ENCODE measurements around the gene WWOX.

Gene WWOX

GRCh38 chr16:78275420-78275819, 176.0 kb downstream of the WWOX start:
- no peak for DNase-seq (ENCODE audit: low read depth)

GRCh38 chr16:78277321-78278055, 178.0 kb downstream of the WWOX start:
- DNase-seq (ENCODE audit: low read depth), result no peak

GRCh38 chr16:78278056-78278450, 178.6 kb downstream of the WWOX start:
- DNase-seq (ENCODE audit: low read depth), result no peak

- no peak for DNase-seq (ENCODE audit: low read depth)
Observed at GRCh38 chr16:78281115-78281514, 181.7 kb downstream of the WWOX start.

GRCh38 chr16:78283548-78284251, 184.2 kb downstream of the WWOX start:
- DNase-seq (ENCODE audit: low read depth), result no peak

GRCh38 chr16:78284326-78284725, 184.9 kb downstream of the WWOX start:
- no peak for DNase-seq (ENCODE audit: low read depth)

GRCh38 chr16:78284957-78285434, 185.5 kb downstream of the WWOX start:
- no peak for DNase-seq (ENCODE audit: low read depth)

- DNase-seq (ENCODE audit: low read depth), result no peak
Observed at GRCh38 chr16:78285437-78285922, 186.0 kb downstream of the WWOX start.

GRCh38 chr16:78286065-78286464, 186.6 kb downstream of the WWOX start:
- no peak for DNase-seq (ENCODE audit: low read depth)

GRCh38 chr16:78288888-78289287, 189.4 kb downstream of the WWOX start:
- DNase-seq (ENCODE audit: low read depth), result no peak

- no peak for DNase-seq (ENCODE audit: low read depth)
Observed at GRCh38 chr16:78289373-78289772, 189.9 kb downstream of the WWOX start.

GRCh38 chr16:78289844-78290277, 190.4 kb downstream of the WWOX start:
- DNase-seq (ENCODE audit: low read depth), result no peak

- no peak for DNase-seq (ENCODE audit: low read depth)
Observed at GRCh38 chr16:78290395-78290794, 190.9 kb downstream of the WWOX start.

GRCh38 chr16:78290872-78291591, 191.6 kb downstream of the WWOX start:
- DNase-seq (ENCODE audit: low read depth), result no peak

- DNase-seq (ENCODE audit: low read depth), result no peak
Observed at GRCh38 chr16:78291604-78292003, 192.2 kb downstream of the WWOX start.

- DNase-seq (ENCODE audit: low read depth), result no peak
Observed at GRCh38 chr16:78292086-78292843, 192.8 kb downstream of the WWOX start.

- no peak for DNase-seq (ENCODE audit: low read depth)
Observed at GRCh38 chr16:78292844-78293380, 193.5 kb downstream of the WWOX start.

- no peak for DNase-seq (ENCODE audit: low read depth)
Observed at GRCh38 chr16:78294538-78295225, 195.2 kb downstream of the WWOX start.

- no peak for DNase-seq (ENCODE audit: low read depth)
Observed at GRCh38 chr16:78297066-78297666, 197.7 kb downstream of the WWOX start.

- DNase-seq (ENCODE audit: low read depth), result no peak
Observed at GRCh38 chr16:78298986-78299385, 199.5 kb downstream of the WWOX start.

GRCh38 chr16:78300469-78300868, 201.0 kb downstream of the WWOX start:
- DNase-seq (ENCODE audit: low read depth), result no peak
